SW480 (cell line): Measurements from ENCODE around the gene COG2.
"Not testable (repeated sequence)": the region's sequence is repeated elsewhere in the genome, so short reads cannot be mapped to it uniquely, and the experiment has no call there.

Experiments used
- DNase-seq: peaks from one replicate; pipeline ENCODE4 v3.0.0-alpha.2; 2016; ENCODE audit warnings: low spot score

COG2 gene

GRCh38 chr1:230626232-230626631 is 16.0 kb upstream of the COG2 start:
- no peak for DNase-seq

GRCh38 chr1:230627767-230628166 is 14.5 kb upstream of the COG2 start:
- DNase-seq, result no peak

- no peak for DNase-seq
Measured at GRCh38 chr1:230629511-230629910, 12.8 kb upstream of the COG2 start.

- no peak for DNase-seq
Measured at GRCh38 chr1:230631477-230631876, 10.8 kb upstream of the COG2 start.

DNA sequence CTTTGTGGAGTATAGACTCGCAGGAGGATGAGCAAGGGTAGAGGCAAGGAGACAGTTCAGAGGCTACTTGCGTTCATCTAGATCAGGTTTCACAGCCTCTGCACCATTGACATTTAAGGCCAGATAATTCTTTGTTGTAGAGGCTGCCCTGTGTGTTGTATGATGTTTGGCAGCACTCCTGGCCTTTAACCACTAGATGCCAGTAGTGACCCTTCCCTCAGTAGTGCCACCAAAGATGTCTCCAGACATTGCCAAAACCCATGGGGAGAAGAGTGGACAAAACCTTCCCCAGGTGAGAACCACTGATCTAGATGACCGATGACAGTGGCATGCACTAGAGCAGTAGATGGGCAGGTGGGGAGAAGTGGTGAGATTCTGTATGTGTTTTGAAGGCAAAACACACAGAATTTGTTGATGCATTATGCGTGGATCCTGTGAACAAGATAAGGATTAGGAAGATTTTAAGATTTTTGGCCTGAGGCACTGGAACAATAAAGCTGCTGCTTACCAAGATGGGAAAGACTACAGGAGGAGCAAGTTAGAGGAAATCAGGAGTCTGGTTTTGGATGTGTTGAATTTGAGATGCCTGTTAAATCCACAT is 9.9 kb upstream of the COG2 start:
- peak; percentile 57 for DNase-seq

- no peak for DNase-seq
Measured at GRCh38 chr1:230633469-230633868, 8.8 kb upstream of the COG2 start.

DNA sequence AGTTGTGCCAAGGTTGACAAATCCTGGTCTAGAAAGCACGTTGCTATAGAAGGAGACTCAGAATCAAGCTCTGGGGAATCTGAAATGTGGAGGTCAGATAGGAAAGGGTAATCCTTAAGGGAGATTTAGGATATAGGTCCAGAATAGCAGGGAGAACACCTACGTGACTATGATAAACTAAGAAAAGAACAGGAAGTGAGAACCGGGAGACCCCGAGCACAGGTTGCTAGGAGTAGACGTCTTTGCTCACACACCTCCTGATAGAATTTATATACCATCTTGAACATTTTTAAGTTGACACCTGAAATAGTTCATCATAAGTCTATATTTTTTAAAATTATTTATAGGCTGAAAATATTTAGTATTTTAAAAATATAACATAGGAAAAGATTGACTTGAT is 7.9 kb upstream of the COG2 start:
- DNase-seq, result no peak

- no peak for DNase-seq
Measured at GRCh38 chr1:230636575-230637148, 5.6 kb upstream of the COG2 start.

DNA sequence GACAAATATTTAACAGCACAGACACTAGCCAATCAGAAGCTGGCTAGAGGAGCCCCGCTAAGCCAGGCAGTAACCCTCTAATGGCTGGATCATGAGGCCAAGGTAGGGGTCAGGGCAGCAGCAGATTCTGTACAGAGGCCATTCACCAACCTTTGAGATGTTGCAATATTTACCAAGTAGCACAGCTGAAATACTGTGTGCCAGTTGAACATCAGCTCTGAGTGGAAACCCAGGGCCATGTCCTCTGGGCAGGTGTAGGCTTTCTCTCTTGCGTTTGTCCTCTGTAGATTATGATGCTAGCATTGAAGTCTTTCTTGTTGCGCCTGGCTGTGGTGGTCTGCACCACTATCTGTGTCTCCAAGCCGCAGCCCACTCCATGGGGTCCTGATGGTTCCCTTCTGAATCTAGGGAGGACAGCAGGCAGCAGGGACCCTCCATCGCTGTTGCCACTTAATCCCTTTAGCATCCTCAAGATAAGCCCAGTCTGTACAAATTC is 2.5 kb upstream of the COG2 start:
- no peak for DNase-seq

DNA sequence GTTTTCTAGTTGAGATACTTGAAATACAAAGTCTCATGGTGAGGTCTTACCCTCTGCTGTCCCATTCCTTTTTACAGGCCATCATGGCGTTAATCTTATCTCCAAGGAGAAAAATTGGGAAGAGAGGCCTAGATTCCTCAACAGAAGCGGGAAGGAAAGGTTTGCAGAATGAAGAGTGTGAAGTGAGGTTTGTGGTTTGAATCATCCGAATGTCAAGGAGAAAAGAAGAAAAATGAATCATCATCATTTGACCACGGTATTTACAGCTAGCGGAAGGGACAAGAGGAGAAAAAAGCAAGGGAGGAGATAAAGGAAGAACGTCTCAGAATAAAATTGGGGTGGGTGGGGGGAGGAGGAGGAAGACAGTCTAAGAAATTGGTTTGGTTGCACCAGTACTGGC is 935 bp upstream of the COG2 start:
- DNase-seq, result peak; percentile 22

GRCh38 chr1:230641900-230642262 is 400 bp upstream of the COG2 start:
- DNase-seq, result no peak

GRCh38 chr1:230643908-230644307 is 1.6 kb downstream of the COG2 start:
- DNase-seq, result no peak

- DNase-seq, result no peak
Measured at GRCh38 chr1:230646710-230647302, 4.5 kb downstream of the COG2 start.

DNA sequence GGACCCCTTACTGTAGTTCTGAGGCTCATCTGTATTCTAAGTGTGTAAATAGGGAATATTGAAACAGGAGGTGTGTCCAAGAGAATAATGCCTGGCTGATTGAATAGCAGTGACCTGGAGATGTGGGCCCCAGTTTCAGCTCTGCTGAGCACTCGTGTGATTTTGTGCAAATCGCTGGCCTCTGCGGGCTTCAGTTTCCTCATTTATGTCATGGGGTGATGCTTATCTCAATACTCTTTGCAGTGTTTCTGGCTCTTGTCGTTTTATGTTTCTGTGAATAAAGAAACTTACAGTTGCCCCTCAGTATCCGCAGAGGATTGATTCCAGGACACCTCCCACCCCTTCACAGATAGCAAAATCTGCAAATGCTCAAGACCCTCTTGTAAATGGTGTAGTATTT is 5.0 kb downstream of the COG2 start:
- DNase-seq, result no peak

DNA sequence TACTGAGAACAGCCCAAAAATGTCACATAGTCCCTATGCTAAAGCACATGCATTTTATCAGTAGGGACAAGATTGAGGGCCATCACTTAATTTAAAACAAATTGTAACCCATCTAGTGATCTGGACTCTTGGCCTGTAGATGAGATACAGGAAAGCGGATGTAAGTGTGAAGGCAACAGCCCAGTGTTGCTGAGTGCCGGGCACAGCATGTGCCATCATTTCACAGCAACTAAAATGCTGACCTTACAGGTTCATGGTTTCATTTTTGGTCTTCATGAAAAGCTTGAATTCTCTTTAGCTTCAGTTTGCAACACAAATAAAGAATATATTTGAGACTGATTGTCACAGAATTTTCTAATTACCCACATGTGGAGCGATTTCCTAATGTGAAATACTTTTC is 5.8 kb downstream of the COG2 start:
- DNase-seq, result no peak

DNA sequence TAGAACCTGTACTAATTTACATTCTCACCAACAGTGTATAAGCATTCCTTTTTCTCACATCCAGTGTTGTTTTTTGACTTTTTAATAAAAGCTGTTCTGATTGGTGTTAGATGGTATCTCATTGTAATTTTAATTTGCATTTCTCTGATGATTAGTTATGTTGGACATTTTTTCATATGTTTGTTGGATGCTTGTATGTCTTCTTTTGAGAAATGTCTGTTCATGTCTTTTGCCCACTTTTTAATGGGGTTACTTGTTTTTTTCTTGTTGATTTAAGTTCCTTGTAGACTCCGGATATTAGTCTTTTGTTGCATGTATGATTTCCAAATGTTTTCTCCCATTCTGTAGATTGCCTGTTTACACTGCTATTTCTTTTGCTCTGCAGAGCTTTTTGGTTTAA is 8.0 kb downstream of the COG2 start:
- DNase-seq, result no peak

GRCh38 chr1:230651235-230651634 is 9.0 kb downstream of the COG2 start:
- DNase-seq, result no peak

GRCh38 chr1:230656719-230657118 is 14.4 kb downstream of the COG2 start:
- not testable (repeated sequence) for DNase-seq

DNA sequence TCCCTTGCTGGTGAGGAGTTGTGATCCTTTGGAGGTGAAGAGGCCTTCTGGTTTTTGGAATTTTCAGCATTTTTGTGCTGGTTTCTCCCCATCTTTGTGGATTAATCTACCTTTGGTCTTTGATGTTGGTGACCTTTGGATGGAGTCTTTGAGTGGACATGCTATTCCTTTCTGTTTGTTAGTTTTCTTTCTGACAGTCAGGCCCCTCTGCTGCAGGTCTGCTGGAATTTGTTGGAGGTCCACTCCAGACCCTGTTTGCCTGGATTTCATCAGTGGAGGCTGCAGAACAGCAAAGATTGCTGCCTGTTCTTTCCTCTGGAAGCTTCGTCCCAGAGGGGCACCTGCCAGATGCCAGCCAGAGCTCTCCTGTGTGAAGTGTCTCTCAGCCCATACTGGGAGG is 15.8 kb downstream of the COG2 start:
- DNase-seq, result not testable (repeated sequence)

DNA sequence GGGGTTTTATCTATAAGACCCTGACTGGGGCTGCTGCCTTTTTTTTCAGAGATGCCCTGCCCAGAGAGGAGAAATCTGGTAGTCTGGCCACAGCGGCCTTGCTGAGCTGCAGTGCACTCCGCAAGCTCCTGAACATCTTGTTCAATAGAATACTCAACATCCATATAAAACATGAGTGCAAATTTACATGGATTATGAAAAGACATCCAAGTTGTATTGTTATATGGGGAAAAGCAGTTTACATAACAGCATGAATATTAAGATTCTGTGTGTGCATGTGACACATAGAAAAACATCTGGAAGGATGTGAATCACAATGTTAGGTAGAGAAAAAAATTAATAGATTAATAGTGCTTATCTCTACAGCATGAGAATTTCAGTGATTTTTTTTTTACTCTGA is 16.4 kb downstream of the COG2 start:
- DNase-seq, result no peak

DNA sequence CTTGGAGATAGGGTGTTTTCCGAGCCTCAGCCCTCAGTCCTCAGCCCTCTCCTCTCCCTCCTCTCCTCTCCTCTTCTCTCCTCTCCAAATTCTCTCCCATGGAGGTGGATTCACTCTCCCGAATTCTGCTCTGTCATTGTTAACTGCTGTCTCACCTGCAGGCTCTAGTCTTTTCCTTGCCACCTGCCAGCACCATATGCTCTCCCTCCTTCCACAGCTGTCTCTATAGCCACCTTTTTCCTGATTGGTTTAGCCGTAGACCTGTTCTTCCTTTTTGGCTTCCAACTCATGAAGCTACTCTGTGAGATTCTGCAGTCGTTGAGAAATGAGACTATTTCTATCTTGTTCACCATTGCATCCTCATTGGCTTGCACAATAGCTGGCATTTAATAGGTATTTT is 19.7 kb downstream of the COG2 start:
- no peak for DNase-seq

DNA sequence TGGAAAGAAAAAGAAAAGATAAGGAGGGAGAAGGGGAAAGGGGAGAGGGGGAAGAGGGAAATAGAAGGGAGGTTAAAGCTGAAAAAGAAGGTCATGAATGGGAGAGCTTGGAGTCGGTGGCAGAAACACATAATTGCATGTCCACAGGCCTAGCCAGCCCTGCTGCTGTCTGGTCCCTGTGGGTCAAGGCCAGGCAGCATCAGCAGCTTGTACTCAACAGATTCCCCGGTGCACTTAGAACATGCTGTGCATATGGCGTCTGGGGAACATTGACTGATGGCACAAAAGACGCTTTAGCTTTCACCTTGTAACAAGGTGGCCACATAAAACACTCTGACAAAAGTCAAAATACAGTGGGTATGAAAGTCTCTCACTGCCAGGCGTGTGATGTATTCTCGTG is 25.9 kb downstream of the COG2 start:
- no peak for DNase-seq

- no peak for DNase-seq
Measured at GRCh38 chr1:230669543-230669942, 27.3 kb downstream of the COG2 start.

GRCh38 chr1:230674581-230674980 is 32.3 kb downstream of the COG2 start:
- no peak for DNase-seq
